ENCODE data around the gene THAP7.

DNA sequence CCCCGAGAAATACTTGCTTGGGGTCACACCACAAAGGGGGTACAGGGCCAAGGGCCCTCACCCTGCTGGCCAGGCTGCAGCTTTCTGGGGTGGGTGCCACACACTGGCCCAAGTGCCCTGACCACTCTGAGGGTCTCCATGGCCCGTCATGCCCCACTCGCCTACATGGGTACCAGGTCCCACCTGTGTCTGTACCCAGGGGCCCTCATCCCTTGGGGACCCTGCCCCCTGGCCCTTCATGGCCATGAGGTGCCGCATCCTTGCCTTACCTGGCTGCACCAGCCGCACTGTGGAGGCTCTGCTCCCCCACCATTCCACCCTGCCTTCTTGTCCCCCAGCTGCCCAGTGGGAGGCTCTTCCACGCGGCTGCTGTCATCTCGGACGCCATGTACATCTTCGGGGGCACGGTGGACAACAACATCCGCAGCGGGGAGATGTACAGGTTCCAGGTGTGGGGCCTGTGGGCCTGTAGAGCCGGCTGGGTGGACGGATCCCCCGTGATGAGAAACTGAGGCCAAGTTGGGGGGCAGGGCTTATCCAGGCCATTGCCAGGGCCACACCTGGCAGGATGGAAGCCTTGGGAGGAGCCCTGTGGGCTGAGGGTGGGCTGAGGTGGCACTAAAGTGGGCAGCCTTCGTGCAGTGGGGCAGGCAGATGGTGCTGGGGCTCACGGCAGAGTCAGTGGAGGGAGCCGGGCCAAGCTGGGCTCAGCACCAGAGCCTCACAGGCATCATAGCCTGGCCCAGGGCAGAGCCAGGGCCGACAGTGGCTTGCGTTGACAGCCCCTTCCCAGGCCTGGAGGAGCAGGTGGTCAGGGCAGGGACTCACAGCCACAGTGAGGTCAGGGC is 9.2 kb downstream of the THAP7 start:
- TF ChIP-seq EP300 (IDR thresholded peaks at IDR 0.05) (no peak), POLR2A (IDR thresholded peaks at IDR 0.05) (no peak)
- TF ChIP-seq, protein P1, sequence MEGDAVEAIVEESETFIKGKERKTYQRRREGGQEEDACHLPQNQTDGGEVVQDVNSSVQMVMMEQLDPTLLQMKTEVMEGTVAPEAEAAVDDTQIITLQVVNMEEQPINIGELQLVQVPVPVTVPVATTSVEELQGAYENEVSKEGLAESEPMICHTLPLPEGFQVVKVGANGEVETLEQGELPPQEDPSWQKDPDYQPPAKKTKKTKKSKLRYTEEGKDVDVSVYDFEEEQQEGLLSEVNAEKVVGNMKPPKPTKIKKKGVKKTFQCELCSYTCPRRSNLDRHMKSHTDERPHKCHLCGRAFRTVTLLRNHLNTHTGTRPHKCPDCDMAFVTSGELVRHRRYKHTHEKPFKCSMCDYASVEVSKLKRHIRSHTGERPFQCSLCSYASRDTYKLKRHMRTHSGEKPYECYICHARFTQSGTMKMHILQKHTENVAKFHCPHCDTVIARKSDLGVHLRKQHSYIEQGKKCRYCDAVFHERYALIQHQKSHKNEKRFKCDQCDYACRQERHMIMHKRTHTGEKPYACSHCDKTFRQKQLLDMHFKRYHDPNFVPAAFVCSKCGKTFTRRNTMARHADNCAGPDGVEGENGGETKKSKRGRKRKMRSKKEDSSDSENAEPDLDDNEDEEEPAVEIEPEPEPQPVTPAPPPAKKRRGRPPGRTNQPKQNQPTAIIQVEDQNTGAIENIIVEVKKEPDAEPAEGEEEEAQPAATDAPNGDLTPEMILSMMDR (IDR thresholded peaks at IDR 0.05), result no peak

Measured in tibial nerve (tissue), 4 donors.